H9 (cell line): ENCODE data around the gene HSPBP1. TPM values are rescaled to one million over a fixed set of nuclear protein-coding genes. Genes with fewer than 3 reads are reported as not detected.

Experiments
- DNase-seq: peaks from one replicate; pipeline ENCODE4 v3.0.0-alpha.2; 2017
- H2AFZ ChIP-seq: one replicate; pipeline ENCODE4 v1.6.1; 2013; ENCODE audit warnings: mild to moderate bottlenecking, low read length, control low read depth, moderate library complexity
- H2AK5ac ChIP-seq: 2 replicates; pipeline ENCODE4 v1.6.1; 2013; ENCODE audit warnings: low read length, control low read depth, mixed read lengths; ENCODE audit not compliant: insufficient read length
- H2BK120ac ChIP-seq: one replicate; pipeline ENCODE4 v1.6.1; 2013; ENCODE audit warnings: low read depth, mild to moderate bottlenecking, low read length, control low read depth, inconsistent platforms; ENCODE audit not compliant: poor library complexity, severe bottlenecking
- H2BK12ac ChIP-seq: 2 replicates; pipeline ENCODE4 v1.6.1; 2013; ENCODE audit warnings: low read length, control low read depth, mixed read lengths, low read depth; ENCODE audit not compliant: insufficient read length
- H2BK15ac ChIP-seq: 2 replicates; pipeline ENCODE4 v1.6.1; 2013; ENCODE audit warnings: low read depth, low read length, control low read depth
- H2BK20ac ChIP-seq: one replicate; pipeline ENCODE4 v1.6.1; 2013; ENCODE audit warnings: low read depth, mild to moderate bottlenecking, low read length, control low read depth, inconsistent platforms; ENCODE audit not compliant: poor library complexity, severe bottlenecking
- H2BK5ac ChIP-seq: 2 replicates; pipeline ENCODE4 v1.6.1; 2013; ENCODE audit warnings: low read length, control low read depth, mixed read lengths; ENCODE audit not compliant: insufficient read length
- H3K14ac ChIP-seq: 2 replicates; pipeline ENCODE4 v1.6.1; 2013; ENCODE audit warnings: low read length, control low read depth; ENCODE audit not compliant: insufficient read depth
- H3K18ac ChIP-seq: 2 replicates; pipeline ENCODE4 v1.6.1; 2013; ENCODE audit warnings: low read depth, mild to moderate bottlenecking, mixed read lengths, low read length, control low read depth; ENCODE audit not compliant: insufficient read length
- H3K23ac ChIP-seq: 2 replicates; pipeline ENCODE4 v1.6.1; 2013; ENCODE audit warnings: low read length, control low read depth, mixed read lengths, low read depth; ENCODE audit not compliant: insufficient read length
- H3K23me2 ChIP-seq: 2 replicates; pipeline ENCODE4 v1.6.1; 2013; ENCODE audit warnings: low read depth, mild to moderate bottlenecking, mixed read lengths, low read length, control low read depth; ENCODE audit not compliant: insufficient read length, poor library complexity, severe bottlenecking
- H3K27ac ChIP-seq: 2 replicates; pipeline ENCODE4 v1.5.1; 2013; ENCODE audit warnings: low read length, control low read depth, mixed read lengths, low read depth; ENCODE audit not compliant: insufficient read length
- H3K27me3 ChIP-seq: 2 replicates; pipeline ENCODE4 v1.6.1; 2013; ENCODE audit warnings: low read length, control low read depth, inconsistent platforms; ENCODE audit not compliant: insufficient read depth
- H3K4ac ChIP-seq: 2 replicates; pipeline ENCODE4 v1.6.1; 2013; ENCODE audit warnings: low read depth, mild to moderate bottlenecking, control low read depth, inconsistent platforms, low read length, moderate library complexity
- H3K4me1 ChIP-seq: 2 replicates; pipeline ENCODE4 v1.6.1; 2013; ENCODE audit warnings: low read length, control low read depth, inconsistent platforms; ENCODE audit not compliant: insufficient read depth
- H3K4me2 ChIP-seq: 2 replicates; pipeline ENCODE4 v1.6.1; 2013; ENCODE audit warnings: low read length, control low read depth, mixed read lengths; ENCODE audit not compliant: insufficient read length, insufficient read depth
- H3K56ac ChIP-seq: 2 replicates; pipeline ENCODE4 v1.6.1; 2013; ENCODE audit warnings: low read depth, mild to moderate bottlenecking, mixed read lengths, low read length, control low read depth; ENCODE audit not compliant: insufficient read length
- H3K79me1 ChIP-seq: 2 replicates; pipeline ENCODE4 v1.6.1; 2013; ENCODE audit warnings: low read depth, mild to moderate bottlenecking, moderate library complexity, low read length, control low read depth, inconsistent platforms; ENCODE audit not compliant: insufficient read depth, poor library complexity, severe bottlenecking
- H3K79me2 ChIP-seq: 2 replicates; pipeline ENCODE4 v1.6.1; 2013; ENCODE audit warnings: low read length, control low read depth, inconsistent platforms; ENCODE audit not compliant: insufficient read depth
- H3K9ac ChIP-seq: 2 replicates; pipeline ENCODE4 v1.6.1; 2013; ENCODE audit warnings: low read length, control low read depth, mixed read lengths; ENCODE audit not compliant: insufficient read length; ENCODE audit errors: extremely low read depth
- H3K9me3 ChIP-seq: one replicate; pipeline ENCODE4 v1.6.1; 2013; ENCODE audit warnings: low read depth, low read length, inconsistent platforms; ENCODE audit not compliant: control insufficient read depth
- H3T11ph ChIP-seq: one replicate; pipeline ENCODE4 v1.6.1; 2013; ENCODE audit warnings: mild to moderate bottlenecking, low read length, control low read depth, inconsistent platforms
- H4K20me1 ChIP-seq: one replicate; pipeline ENCODE4 v1.6.1; 2013; ENCODE audit not compliant: control insufficient read depth, insufficient read length, insufficient read depth
- H4K5ac ChIP-seq: 2 replicates; pipeline ENCODE4 v1.6.1; 2013; ENCODE audit warnings: low read depth, mild to moderate bottlenecking, mixed read lengths, low read length, control low read depth; ENCODE audit not compliant: insufficient read length
- H4K8ac ChIP-seq: replicated peaks from 2 replicates; pipeline ENCODE4 v1.6.1; 2013; ENCODE audit warnings: low read length, control low read depth, mixed read lengths, low read depth; ENCODE audit not compliant: insufficient read length
- H4K91ac ChIP-seq: 2 replicates; pipeline ENCODE4 v1.6.1; 2013; ENCODE audit warnings: low read depth, mild to moderate bottlenecking, moderate library complexity, mixed read lengths, low read length, control low read depth; ENCODE audit not compliant: insufficient read length
- H3K27ac Mint-ChIP-seq, 3 experiments: 2 replicates in 2 of 3; 3 replicates in 1 of 3; pipeline ENCODE4 v1.8.0; 2020 to 2021; ENCODE audit warnings: mixed read lengths in 3 of 3, mild to moderate bottlenecking in 1 of 3, moderate library complexity in 1 of 3
- H3K27me3 Mint-ChIP-seq: 2 replicates; pipeline ENCODE4 v1.8.0; 2021; ENCODE audit warnings: low read depth, mild to moderate bottlenecking, moderate library complexity, mixed read lengths
- H3K36me3 Mint-ChIP-seq, 3 experiments: 2 replicates in 2 of 3; 3 replicates in 1 of 3; pipeline ENCODE4 v1.8.0; 2020 to 2021; ENCODE audit warnings: low read depth in 3 of 3, mixed read lengths in 3 of 3; ENCODE audit not compliant: insufficient read depth in 1 of 3
- H3K4me1 Mint-ChIP-seq, 2 experiments: 2 replicates each; pipeline ENCODE4 v1.8.0; 2020; ENCODE audit warnings: mixed read lengths in 2 of 2
- H3K4me3 Mint-ChIP-seq, 2 experiments: 2 replicates in 1 of 2; 3 replicates in 1 of 2; pipeline ENCODE4 v1.8.0; 2020 to 2021; ENCODE audit warnings: mild to moderate bottlenecking in 2 of 2, mixed read lengths in 2 of 2, moderate library complexity in 1 of 2
- H3K9me3 Mint-ChIP-seq, 2 experiments: 2 replicates in 1 of 2; 3 replicates in 1 of 2; pipeline ENCODE4 v1.8.0; 2020; ENCODE audit warnings: mild to moderate bottlenecking in 2 of 2, mixed read lengths in 2 of 2, moderate library complexity in 1 of 2
- WGBS: extraction: QIAGEN DNeasy Blood & Tissue Kit; methylation state at CpG from one replicate; pipeline ENCODE4 v1.1.7; 2013; ENCODE audit warnings: missing lambda C conversion rate, low lambda C conversion rate, mixed read lengths; ENCODE audit not compliant: insufficient read length; ENCODE audit errors: extremely low coverage; 5-methylcytosine and 5-hydroxymethylcytosine counted together
- total RNA-seq: library from RNA; stranded (reverse); gene quantifications from 2 replicates; pipeline ENCODE4 v1.2.1, GENCODE V29; 2021
- TF ChIP-seq, protein P1 (sequence below): fragments of 200-600 bp; sonication (generic); conservative IDR thresholded peaks from 3 replicates; pipeline ENCODE4 v1.8.0; 2021; ENCODE audit warnings: antibody characterized with exemption, mild to moderate bottlenecking

Gene HSPBP1
- total RNA-seq, 1 experiment from 2014 or later, result 47.4 TPM

DNA sequence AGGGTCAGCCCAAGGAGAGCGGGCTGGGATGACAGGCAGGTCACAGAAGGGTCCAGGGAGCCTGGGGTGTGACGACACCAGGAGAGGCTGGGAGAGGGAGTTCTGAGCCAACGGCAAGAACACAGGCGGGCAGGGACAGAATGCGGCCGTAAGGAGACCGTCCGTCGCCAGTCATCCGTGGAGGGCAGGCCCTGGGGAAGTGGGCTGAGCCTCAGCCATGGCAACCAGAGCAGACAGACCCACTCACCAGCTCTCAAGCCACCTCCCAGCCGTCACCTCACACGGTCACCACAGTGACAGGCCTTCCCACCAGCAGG is 47.7 kb downstream of the HSPBP1 start:
- H3K9ac ChIP-seq, result no peak overlapping the region
- H2BK5ac ChIP-seq, result no peak overlapping the region
- WGBS, result no CpG with 5 or more reads among the region's 12 CpGs
- DNase-seq, result no peak
- peaks cover 19 to 60% (median 58%) of the 10 kb centered on the region in 3 experiments; a peak in 6 of 7 replicates for H3K36me3 Mint-ChIP-seq
- H2AK5ac ChIP-seq, result no peak overlapping the region
- no peak overlapping the region for H4K91ac ChIP-seq
- H3T11ph ChIP-seq, result no peak overlapping the region
- no peak overlapping the region for H3K4me2 ChIP-seq
- no peaks in the 10 kb centered on the region for H3K27me3 Mint-ChIP-seq
- no peaks in the 10 kb centered on the region for H3K79me2 ChIP-seq
- no peak overlapping the region for H3K27ac ChIP-seq
- no peak overlapping the region for H2BK15ac ChIP-seq
- H3K18ac ChIP-seq, result no peak overlapping the region
- H3K56ac ChIP-seq, result no peak overlapping the region
- no peak overlapping the region for H3K23ac ChIP-seq
- H3K9me3 ChIP-seq, result no peaks in the 10 kb centered on the region
- no peak overlapping the region for H2BK20ac ChIP-seq
- H3K4me1 ChIP-seq, result no peaks in the 10 kb centered on the region
- no peaks in the 10 kb centered on the region for H3K4me1 Mint-ChIP-seq
- TF ChIP-seq, protein P1, sequence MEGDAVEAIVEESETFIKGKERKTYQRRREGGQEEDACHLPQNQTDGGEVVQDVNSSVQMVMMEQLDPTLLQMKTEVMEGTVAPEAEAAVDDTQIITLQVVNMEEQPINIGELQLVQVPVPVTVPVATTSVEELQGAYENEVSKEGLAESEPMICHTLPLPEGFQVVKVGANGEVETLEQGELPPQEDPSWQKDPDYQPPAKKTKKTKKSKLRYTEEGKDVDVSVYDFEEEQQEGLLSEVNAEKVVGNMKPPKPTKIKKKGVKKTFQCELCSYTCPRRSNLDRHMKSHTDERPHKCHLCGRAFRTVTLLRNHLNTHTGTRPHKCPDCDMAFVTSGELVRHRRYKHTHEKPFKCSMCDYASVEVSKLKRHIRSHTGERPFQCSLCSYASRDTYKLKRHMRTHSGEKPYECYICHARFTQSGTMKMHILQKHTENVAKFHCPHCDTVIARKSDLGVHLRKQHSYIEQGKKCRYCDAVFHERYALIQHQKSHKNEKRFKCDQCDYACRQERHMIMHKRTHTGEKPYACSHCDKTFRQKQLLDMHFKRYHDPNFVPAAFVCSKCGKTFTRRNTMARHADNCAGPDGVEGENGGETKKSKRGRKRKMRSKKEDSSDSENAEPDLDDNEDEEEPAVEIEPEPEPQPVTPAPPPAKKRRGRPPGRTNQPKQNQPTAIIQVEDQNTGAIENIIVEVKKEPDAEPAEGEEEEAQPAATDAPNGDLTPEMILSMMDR, result no peak
- H4K8ac ChIP-seq, result no peak overlapping the region
- H3K23me2 ChIP-seq, result no peaks in the 10 kb centered on the region
- H2BK12ac ChIP-seq, result no peak overlapping the region
- H4K5ac ChIP-seq, result no peak overlapping the region
- no peaks in the 10 kb centered on the region for H3K9me3 Mint-ChIP-seq
- H3K14ac ChIP-seq, result no peak overlapping the region
- H3K79me1 ChIP-seq, result no peaks in the 10 kb centered on the region
- no peak overlapping the region for H3K4ac ChIP-seq
- no peaks in the 10 kb centered on the region for H3K27me3 ChIP-seq
- H3K4me3 Mint-ChIP-seq, result no peak overlapping the region
- peak overlapping the region in 1 of 3 experiments; percentile 37; a peak in 1 of 7 replicates for H3K27ac Mint-ChIP-seq
- H2AFZ ChIP-seq, result no peak overlapping the region
- no peak overlapping the region for H2BK120ac ChIP-seq
- no peaks in the 10 kb centered on the region for H4K20me1 ChIP-seq
